HG03095 (cell line): Measurements from ENCODE around the gene RAVER2.

ENCODE experiments used
- ATAC-seq: cut with Tn5 transposase; IDR thresholded peaks from one replicate; pipeline ENCODE4 v1.9.1; 2021; ENCODE audit warnings: moderate library complexity; ENCODE audit not compliant: unreplicated experiment

Gene RAVER2

GRCh38 chr1:64873576-64873975 lies 128.7 kb downstream of the RAVER2 start:
- ATAC-seq: no peak

GRCh38 chr1:64874666-64875065 lies 129.8 kb downstream of the RAVER2 start:
- no peak for ATAC-seq

- ATAC-seq: no peak
These were observed 130.2 kb downstream of the RAVER2 start for GRCh38 chr1:64875101-64875500.

- ATAC-seq: no peak
These were observed 130.7 kb downstream of the RAVER2 start for GRCh38 chr1:64875606-64876005.

GRCh38 chr1:64877151-64877550 lies 132.3 kb downstream of the RAVER2 start:
- ATAC-seq: no peak

- no peak for ATAC-seq
These were observed 132.7 kb downstream of the RAVER2 start for GRCh38 chr1:64877598-64877997.

- ATAC-seq: no peak
These were observed 133.2 kb downstream of the RAVER2 start for GRCh38 chr1:64878090-64878489.

- ATAC-seq: no peak
These were observed 134.2 kb downstream of the RAVER2 start for GRCh38 chr1:64878931-64879611.

- ATAC-seq: no peak
These were observed 135.6 kb downstream of the RAVER2 start for GRCh38 chr1:64880449-64880848.

GRCh38 chr1:64881281-64881680 lies 136.4 kb downstream of the RAVER2 start:
- no peak for ATAC-seq
